ENCODE data around the gene RASGRP2.

Gene RASGRP2

DNA sequence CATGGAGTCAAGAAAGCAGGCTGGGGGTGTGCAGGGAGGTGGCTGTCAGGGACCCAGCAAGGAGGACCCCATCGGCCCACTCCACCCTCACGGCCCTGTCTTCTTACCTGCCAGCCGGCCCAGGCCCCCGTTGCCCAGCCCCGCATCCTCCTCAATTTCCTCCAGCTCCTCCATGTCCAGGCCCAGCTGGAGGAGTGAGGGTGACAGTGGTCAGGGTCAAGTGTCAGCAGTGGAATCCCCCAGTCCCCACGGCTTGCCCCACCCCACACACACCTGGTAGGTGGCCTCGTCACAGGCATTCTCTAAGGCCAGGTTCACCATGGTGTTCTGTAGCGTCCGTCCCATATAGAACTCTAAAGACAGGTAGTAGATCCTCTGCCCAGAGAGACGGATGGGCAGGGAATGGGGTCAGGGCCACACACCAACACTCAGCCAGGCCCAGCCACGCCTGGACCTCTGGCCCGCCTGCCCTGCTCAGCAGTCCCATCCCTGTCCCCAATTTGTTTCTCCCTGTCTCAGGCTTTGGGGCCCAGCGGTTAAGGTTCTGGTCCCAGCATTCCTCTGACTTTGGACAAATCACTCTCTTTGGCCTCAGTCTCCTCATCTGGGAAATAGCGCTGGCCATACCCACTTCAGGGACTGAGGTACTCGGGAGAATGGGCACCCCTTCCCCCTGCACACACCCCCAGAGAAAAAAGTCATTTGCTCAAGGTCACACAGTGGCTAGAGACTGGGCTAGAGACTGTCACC lies 14.6 kb upstream of the RASGRP2 start:
- H3K27ac ChIP-seq (ENCODE audit: low read depth, low read length, poor library complexity, severe bottlenecking): no peak overlapping the region
- TF ChIP-seq CTCF (IDR thresholded peaks at IDR 0.05; ENCODE audit: low read length) (no peak), EZH2 (IDR thresholded peaks at IDR 0.05; ENCODE audit: borderline replicate concordance, low read length) (no peak)
- H3K9me2 ChIP-seq (ENCODE audit: low read depth, low read length): no peaks in the 10 kb centered on the region
- H3K4me2 ChIP-seq (ENCODE audit: low read length): no peak overlapping the region
- peaks cover 15% of the 10 kb centered on the region for H3K36me3 ChIP-seq (ENCODE audit: insufficient read depth, low read length)
- H3K4me3 ChIP-seq (ENCODE audit: low read depth, low read length, poor library complexity, severe bottlenecking): no peak overlapping the region
- no peaks in the 10 kb centered on the region for H4K20me1 ChIP-seq (ENCODE audit: insufficient read depth, low read length)
- no peaks in the 10 kb centered on the region for H3K79me2 ChIP-seq (ENCODE audit: insufficient read depth, low read length)
- no peak overlapping the region for H2AFZ ChIP-seq (ENCODE audit: low read length)
- no peaks in the 10 kb centered on the region for H3K9me3 ChIP-seq (ENCODE audit: low read length)
- no peak overlapping the region for H3K9ac ChIP-seq (ENCODE audit: low read length)
- 0 out of 2 replicates have a peak, but pooled peaks cover 3% of the 10 kb centered on the region for H3F3A ChIP-seq (ENCODE audit: insufficient read depth, low read length)
- peaks cover 13% of the 10 kb centered on the region for H3K4me1 ChIP-seq (ENCODE audit: insufficient read depth, low read length, severe bottlenecking)
- H3K27me3 ChIP-seq (ENCODE audit: insufficient read depth, low read length): no peaks in the 10 kb centered on the region; the same call in 1 of the 2 replicates

GRCh38 chr11:64757549-64758329 lies 13.8 kb upstream of the RASGRP2 start:
- TF ChIP-seq EZH2 (IDR thresholded peaks at IDR 0.05; ENCODE audit: borderline replicate concordance, low read length) (no peak), CTCF (IDR thresholded peaks at IDR 0.05; ENCODE audit: low read length) (no peak)
- no peak overlapping the region for H3K4me3 ChIP-seq (ENCODE audit: low read depth, low read length, poor library complexity, severe bottlenecking)
- no peak overlapping the region for H3K4me2 ChIP-seq (ENCODE audit: low read length)
- H3K36me3 ChIP-seq (ENCODE audit: insufficient read depth, low read length): peaks cover 7% of the 10 kb centered on the region
- H3K9me2 ChIP-seq (ENCODE audit: low read depth, low read length): no peaks in the 10 kb centered on the region
- H3K9ac ChIP-seq (ENCODE audit: low read length): no peak overlapping the region
- no peaks in the 10 kb centered on the region for H4K20me1 ChIP-seq (ENCODE audit: insufficient read depth, low read length)
- H3K27ac ChIP-seq (ENCODE audit: low read depth, low read length, poor library complexity, severe bottlenecking): no peak overlapping the region
- no peaks in the 10 kb centered on the region for H3K79me2 ChIP-seq (ENCODE audit: insufficient read depth, low read length)
- H3K27me3 ChIP-seq (ENCODE audit: insufficient read depth, low read length): no peaks in the 10 kb centered on the region; the same call in 1 of the 2 replicates
- no peaks in the 10 kb centered on the region for H3K9me3 ChIP-seq (ENCODE audit: low read length)
- H3F3A ChIP-seq (ENCODE audit: insufficient read depth, low read length): no peaks in the 10 kb centered on the region
- H2AFZ ChIP-seq (ENCODE audit: low read length): no peak overlapping the region
- H3K4me1 ChIP-seq (ENCODE audit: insufficient read depth, low read length, severe bottlenecking): peaks cover 6% of the 10 kb centered on the region

GRCh38 chr11:64755681-64756361 lies 11.9 kb upstream of the RASGRP2 start:
- Histone ChIP-seq H3K9me2 (ENCODE audit: low read depth, low read length) (no peaks in the 10 kb centered on the region), H2AFZ (ENCODE audit: low read length) (no peak overlapping the region), H3K4me1 (ENCODE audit: insufficient read depth, low read length, severe bottlenecking) (no peaks in the 10 kb centered on the region), H3K36me3 (ENCODE audit: insufficient read depth, low read length) (no peaks in the 10 kb centered on the region), H3K9me3 (ENCODE audit: low read length) (no peaks in the 10 kb centered on the region), H3F3A (ENCODE audit: insufficient read depth, low read length) (no peaks in the 10 kb centered on the region), H3K4me2 (ENCODE audit: low read length) (no peak overlapping the region), H4K20me1 (ENCODE audit: insufficient read depth, low read length) (no peaks in the 10 kb centered on the region), H3K9ac (ENCODE audit: low read length) (no peak overlapping the region), H3K79me2 (ENCODE audit: insufficient read depth, low read length) (no peaks in the 10 kb centered on the region), H3K4me3 (ENCODE audit: low read depth, low read length, poor library complexity, severe bottlenecking) (no peak overlapping the region), H3K27me3 (ENCODE audit: insufficient read depth, low read length) (no peaks in the 10 kb centered on the region; the same call in 1 of the 2 replicates), H3K27ac (ENCODE audit: low read depth, low read length, poor library complexity, severe bottlenecking) (no peak overlapping the region)
- TF ChIP-seq CTCF (IDR thresholded peaks at IDR 0.05; ENCODE audit: low read length) (no peak), EZH2 (IDR thresholded peaks at IDR 0.05; ENCODE audit: borderline replicate concordance, low read length) (no peak)

Data from OCI-LY1 (cell line).